HG02943 (cell line): ENCODE data around the gene TSPEAR.
"Not testable (repeated sequence)": the region's sequence is repeated elsewhere in the genome, so short reads cannot be mapped to it uniquely, and the experiment has no call there.

Experiments used
- ATAC-seq: cut with Tn5 transposase; IDR thresholded peaks from one replicate; pipeline ENCODE4 v1.9.1; 2021; ENCODE audit warnings: mild to moderate bottlenecking, low read depth, moderate library complexity; ENCODE audit not compliant: unreplicated experiment

TSPEAR gene

DNA sequence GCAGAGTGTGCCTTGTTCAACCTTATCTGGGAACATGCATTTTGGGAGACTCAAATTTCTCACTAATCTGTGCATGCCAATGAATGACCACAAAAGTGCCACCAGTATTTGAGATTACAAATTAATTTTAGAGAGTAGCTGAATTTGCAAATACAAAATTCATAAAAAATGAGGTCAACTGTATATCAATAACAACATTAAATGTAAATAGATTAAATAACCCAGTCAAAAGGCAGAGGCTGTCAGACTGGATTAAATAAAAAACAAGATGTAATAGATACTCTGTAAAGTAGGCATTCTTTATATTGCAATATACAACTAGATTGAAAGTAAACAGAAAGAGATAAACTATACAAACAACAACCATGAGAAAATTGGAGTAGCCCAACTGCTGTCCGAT, 147.3 kb downstream of the TSPEAR start:
- no peak for ATAC-seq

DNA sequence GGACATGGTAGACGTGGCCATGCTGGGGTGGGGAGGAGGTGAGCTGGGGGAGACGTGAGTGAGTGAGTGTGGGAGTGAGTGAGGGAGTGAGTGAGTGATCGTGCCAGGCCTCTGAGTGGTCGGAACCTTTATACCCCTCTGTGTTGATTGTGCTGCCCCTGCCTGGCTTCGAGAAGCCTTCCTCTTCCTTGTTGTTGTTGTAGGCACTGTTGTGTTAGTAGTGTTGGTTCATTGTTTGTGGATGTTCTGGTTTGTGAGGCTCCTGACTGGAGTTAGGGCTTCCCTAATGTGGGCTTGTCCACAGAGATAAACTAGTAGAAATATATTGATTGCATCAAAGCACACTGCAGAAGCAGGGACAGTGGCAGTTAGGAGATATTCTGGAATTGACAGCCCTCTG, 152.7 kb downstream of the TSPEAR start, which contains the start of gene KRTAP10-3:
Gene KRTAP10-3 (minus strand): TSS at position 101 of the 400 bp plus-strand sequence. CDS start 80 bp downstream, at position 21.
- ATAC-seq = no peak

- not testable (repeated sequence) for ATAC-seq
Observed at GRCh38 chr21:44558329-44558675, 153.1 kb downstream of the TSPEAR start.

- ATAC-seq = no peak
Observed at GRCh38 chr21:44557491-44558328, 153.7 kb downstream of the TSPEAR start.

- ATAC-seq = no peak
Observed at GRCh38 chr21:44556879-44557278, 154.5 kb downstream of the TSPEAR start.

DNA sequence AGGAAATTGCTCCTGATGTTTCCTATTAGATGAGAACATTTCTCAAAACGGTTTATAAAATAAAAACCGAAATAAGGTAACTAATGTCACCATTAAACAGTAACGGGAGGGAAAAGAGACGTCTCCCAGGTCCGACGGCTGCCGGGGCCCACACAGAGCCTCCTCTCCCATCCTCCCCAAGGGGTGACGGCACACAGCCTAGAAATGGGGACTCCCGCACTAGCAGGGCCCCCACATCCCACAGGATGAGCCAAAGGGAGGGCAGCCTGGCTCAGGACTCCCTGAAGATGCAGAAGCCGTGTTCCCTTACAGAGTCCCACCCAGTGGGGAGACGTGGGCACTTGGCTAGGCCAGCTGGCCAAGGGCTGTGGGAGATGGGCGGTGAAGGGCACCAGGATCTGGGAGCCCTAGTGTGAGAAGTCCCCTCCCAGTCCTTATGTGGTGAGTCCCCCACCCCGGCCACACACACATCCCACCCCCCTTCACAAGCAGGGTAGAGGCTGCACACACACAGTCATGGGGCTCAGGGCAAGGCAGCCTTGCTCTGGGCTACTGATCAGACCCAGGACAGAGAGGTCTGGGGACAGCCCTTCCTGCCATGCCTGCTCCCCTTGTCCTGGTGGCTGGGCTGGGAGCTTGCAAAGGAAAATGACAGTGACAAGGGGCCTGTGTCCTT, 156.0 kb downstream of the TSPEAR start:
- ATAC-seq = no peak

DNA sequence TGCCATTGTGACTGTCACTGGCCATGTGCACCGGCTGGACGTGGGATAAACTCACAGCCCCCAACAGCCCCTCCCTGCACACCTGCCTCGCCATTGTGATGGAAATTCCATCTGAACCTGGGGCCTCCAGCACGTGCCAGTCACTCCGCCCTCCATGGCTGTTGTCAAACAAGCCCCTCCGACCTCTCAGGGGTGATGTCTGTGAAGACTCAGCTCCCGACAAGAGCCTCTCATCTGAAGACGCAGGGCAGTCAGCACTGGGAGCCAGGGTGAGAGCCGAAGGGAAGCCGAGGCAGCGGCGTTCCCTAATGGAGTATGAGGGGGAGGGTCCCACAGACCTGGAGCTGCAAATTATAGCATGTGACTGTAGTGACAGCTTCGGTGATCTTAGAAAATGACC, 158.7 kb downstream of the TSPEAR start:
- ATAC-seq = no peak

DNA sequence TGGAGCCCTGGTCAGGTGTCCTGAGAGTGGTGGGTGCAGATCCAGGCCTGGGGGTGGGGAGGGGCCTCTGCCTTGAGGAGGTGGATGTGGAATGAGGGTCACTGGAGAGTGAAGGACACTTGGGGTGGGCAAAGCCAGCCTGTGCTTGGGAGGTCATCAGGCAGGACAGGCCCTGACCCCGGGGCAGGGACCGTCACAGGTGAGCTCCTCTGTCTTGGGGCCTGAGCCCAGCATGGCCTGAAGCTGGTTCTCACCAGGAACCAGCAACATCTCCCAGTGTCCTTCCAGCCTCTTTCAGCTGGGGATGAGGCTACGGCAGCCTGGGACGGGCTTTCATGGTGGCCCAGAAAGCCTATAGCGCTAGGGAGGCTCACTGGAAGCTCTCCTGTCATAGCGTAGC, 159.2 kb downstream of the TSPEAR start:
- no peak for ATAC-seq

DNA sequence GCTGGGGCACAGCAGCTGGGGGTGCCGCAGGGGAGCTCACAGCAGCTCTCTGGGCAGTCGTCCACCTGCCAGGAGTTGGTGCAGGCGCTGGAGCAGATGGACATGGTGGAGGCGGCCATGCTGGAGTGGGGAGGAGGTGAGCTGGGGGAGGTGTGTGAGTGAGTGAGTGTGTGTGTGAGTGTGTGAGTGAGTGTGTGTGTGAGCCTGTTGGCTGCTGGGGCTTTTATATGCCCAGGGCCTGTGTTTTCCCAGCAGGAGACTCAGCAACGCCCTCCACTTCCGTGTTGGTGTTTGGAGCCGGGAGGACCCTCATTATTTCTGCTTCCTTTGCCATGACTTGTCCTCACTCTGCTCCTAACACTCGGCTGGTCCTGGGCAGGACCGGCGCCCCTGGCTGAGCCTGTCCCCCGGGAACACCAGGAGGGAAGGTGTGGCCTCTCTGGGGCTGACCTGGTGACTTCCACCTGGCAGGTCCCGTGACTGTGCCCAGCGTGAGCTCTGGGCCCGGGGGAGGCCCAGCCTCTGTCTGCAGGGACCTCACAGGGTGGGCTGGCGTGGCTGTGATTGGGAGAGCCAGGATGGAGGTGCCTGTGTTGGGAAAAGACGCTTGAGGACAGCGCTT, 159.9 kb downstream of the TSPEAR start, which contains the start of gene KRTAP10-2:
Gene KRTAP10-2 (minus strand): TSS at position 166 of the 622 bp plus-strand sequence. CDS start 47 bp downstream, at position 119.
- no peak for ATAC-seq

- no peak for ATAC-seq
Observed at GRCh38 chr21:44550807-44551206, 160.6 kb downstream of the TSPEAR start.

DNA sequence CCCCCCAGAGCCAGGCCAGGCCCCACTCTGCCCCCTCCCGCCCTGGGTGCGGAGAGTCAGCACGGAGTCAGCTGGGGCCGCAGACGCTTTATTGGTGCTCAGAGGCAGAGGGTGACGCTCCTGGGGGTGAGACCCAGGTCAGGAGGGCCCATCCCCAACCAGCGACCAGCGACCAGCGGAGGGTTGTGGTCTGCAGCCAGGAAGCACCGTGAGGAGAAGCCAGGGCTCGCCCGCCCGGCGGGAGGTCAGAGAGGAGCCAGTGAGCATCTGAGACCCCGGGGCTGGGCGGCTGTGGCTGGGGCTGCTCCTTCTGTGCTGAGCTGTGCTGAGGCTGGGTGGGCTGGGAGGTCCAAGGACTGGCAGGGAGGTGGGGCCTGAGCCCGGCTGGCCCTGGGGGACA, 161.1 kb downstream of the TSPEAR start:
- ATAC-seq = not testable (repeated sequence)

DNA sequence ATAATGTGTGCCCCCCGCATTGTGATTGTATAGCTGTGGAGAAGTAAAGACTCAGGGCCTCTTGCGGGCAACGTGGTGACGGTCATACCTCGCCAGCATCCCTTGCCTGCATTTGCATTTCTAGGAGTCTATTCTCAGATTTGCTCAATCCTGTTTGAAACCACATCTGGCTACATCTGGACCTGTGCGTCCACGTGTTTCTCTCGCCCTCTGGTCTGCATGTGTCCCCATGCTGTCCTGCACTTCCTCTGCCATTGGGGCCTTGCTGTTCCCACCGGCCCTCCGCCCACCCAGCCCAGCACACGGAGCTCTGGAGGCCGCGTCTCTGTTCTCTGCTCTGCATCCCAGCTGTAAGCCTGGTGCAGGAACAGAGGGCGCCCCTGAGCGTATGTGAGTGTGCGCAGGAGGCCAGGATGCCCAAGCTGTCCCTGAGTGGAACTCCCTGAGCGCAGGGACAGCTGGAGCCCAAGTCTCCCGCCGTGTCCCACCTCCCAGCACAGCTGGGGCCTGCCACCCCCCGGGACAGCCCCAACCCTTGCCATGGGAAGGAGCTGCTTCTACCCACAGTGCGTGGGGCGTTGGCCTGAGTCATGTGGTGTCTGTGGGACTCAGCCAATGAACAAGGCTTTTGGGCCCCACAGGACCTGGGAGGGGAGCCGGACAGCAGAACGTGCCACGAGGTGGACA, 161.7 kb downstream of the TSPEAR start:
- ATAC-seq = no peak

DNA sequence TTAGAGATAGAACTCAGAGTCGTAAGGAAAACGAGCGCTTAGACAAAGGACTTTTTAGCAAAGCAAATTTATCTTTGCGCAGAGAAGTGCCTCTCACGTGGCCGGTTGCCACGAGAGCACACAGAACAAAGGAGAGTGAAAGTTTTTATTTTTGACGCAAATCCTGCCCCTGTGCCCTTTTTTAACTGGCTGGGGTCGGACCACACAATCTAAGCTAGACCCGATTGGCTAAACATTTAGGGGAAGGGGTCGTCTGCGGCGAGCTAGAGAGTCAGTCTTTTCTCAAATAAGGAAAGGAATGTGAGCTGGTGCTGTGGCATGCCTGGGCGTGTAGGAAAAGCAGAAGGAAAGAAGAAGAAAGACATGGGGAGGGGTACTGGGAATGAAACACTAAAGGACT, 162.4 kb downstream of the TSPEAR start:
- ATAC-seq = no peak

- no peak for ATAC-seq
Observed at GRCh38 chr21:44548381-44548780, 163.0 kb downstream of the TSPEAR start.

- ATAC-seq = no peak
Observed at GRCh38 chr21:44547656-44548331, 163.6 kb downstream of the TSPEAR start.

DNA sequence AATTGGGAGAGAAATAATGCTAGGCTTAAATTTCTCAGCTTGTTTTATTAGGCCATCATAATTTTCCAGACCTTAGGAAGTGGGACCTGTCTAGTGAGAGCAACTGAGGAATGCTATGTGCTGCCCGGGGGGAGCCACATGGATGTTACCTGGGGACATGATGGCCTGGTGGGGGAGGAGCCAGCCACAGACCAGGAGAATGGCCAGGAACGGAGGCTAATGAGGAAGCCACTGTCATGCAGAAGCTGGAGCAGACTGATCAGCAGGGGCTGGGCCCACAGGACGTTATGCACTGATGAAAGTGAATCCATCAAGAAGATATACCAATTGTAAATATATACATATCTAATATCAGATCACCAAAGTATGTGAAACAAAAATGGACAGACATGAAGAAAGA, 166.8 kb downstream of the TSPEAR start:
- no peak for ATAC-seq

DNA sequence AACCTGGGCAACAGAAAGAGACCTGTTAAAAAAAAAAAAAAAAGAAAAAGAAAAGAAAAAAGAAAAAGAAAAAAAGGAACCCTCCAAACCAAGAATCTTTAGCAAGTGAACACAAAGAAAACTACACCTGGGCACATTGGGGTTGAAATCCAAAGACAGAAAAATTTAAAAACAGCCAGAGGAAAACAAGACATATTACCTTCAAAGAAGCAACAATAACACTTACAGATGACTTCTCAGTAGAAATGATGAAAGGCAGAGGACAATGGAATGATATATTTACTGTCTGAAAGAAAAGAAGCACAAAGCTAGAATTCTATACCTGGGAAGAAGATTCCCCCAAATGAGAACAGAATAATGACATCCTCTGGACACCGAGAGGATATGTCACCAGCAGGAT, 168.7 kb downstream of the TSPEAR start:
- ATAC-seq = no peak

- ATAC-seq = no peak
Observed at GRCh38 chr21:44540741-44541288, 170.6 kb downstream of the TSPEAR start.

- ATAC-seq = no peak
Observed at GRCh38 chr21:44539991-44540666, 171.2 kb downstream of the TSPEAR start, which contains the start of gene KRTAP10-1. Gene KRTAP10-1, minus strand, starts transcription at chr21:44540195. Its CDS starts 45 bp downstream, at chr21:44540150.
